ENCODE measurements around the gene TBC1D25.
A peak's percentile ranks its signal among the peaks of the same experiment; 100 is the strongest.

TBC1D25 gene

DNA sequence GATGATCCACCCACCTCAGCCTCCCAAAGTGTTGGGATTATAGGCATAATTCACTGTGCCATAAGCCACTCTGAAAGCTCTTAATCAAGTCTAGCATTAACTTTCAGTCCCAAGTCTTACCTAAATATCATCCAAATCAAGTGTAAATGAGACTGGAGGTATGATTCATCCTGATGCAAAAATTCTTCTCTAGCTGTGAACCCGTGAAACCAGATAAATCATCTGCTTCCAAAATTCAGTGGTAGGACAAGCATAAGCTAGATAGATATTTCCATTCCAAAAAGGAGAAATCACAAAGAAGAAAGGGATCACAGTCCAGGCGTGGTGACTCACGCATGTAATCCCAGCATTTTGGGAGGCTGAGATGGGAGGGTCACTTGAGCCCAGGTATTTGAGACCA, 8.8 kb upstream of the TBC1D25 start:
- H3K4me3 ChIP-seq (ENCODE audit: severe bottlenecking): no peak overlapping the region
- H3K4me1 ChIP-seq (ENCODE audit: insufficient read depth, poor library complexity, severe bottlenecking): peaks cover 13% of the 10 kb centered on the region
- H3K27me3 ChIP-seq (ENCODE audit: insufficient read depth, poor library complexity, severe bottlenecking): no peaks in the 10 kb centered on the region
- ATAC-seq (ENCODE audit: low read depth) (no peak), DNase-seq (ENCODE audit: low spot score) (no peak)
- peak overlapping the region; percentile 83 for H3K27ac ChIP-seq (ENCODE audit: poor library complexity, severe bottlenecking)
- TF ChIP-seq, protein P1, sequence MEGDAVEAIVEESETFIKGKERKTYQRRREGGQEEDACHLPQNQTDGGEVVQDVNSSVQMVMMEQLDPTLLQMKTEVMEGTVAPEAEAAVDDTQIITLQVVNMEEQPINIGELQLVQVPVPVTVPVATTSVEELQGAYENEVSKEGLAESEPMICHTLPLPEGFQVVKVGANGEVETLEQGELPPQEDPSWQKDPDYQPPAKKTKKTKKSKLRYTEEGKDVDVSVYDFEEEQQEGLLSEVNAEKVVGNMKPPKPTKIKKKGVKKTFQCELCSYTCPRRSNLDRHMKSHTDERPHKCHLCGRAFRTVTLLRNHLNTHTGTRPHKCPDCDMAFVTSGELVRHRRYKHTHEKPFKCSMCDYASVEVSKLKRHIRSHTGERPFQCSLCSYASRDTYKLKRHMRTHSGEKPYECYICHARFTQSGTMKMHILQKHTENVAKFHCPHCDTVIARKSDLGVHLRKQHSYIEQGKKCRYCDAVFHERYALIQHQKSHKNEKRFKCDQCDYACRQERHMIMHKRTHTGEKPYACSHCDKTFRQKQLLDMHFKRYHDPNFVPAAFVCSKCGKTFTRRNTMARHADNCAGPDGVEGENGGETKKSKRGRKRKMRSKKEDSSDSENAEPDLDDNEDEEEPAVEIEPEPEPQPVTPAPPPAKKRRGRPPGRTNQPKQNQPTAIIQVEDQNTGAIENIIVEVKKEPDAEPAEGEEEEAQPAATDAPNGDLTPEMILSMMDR (IDR thresholded peaks at IDR 0.05; ENCODE audit: poor library complexity, severe bottlenecking): no peak
- H3K9me3 ChIP-seq (ENCODE audit: severe bottlenecking): no peaks in the 10 kb centered on the region
- peaks cover 26% of the 10 kb centered on the region for H3K36me3 ChIP-seq (ENCODE audit: low read depth)

DNA sequence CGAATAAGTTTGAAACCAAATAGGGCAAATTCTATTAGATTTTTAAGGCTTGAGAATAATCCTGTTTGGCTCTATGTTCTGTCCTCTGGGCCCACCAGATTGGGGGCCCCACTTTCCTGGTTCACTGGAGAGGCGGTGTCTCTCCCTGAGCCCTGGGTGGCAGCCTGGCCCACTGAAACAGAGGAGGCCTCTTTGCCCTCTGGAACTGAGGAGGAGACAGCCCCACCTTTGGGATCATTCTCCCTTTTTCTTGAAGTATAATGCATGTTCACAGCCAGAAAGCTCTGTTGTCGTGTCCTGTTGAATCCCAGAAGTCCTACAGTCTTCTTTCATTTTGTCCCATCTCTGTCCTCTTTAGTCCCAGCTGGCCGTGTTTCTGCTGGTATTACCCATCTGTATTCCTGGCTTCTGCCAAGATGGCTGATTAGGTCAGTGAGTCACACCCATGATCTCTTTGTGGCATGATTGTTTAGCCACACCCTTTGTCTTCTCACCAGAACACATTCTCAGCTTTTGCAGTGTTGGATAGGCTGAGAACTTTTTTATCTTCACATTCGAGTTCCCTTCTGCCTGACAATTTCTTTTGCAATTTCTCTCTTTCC, 8.1 kb upstream of the TBC1D25 start:
- H3K27me3 ChIP-seq (ENCODE audit: insufficient read depth, poor library complexity, severe bottlenecking): no peaks in the 10 kb centered on the region
- H3K27ac ChIP-seq (ENCODE audit: poor library complexity, severe bottlenecking): peak overlapping the region; percentile 83
- peaks cover 21% of the 10 kb centered on the region for H3K36me3 ChIP-seq (ENCODE audit: low read depth)
- no peak overlapping the region for H3K4me3 ChIP-seq (ENCODE audit: severe bottlenecking)
- ATAC-seq (ENCODE audit: low read depth) (peak; percentile 82), DNase-seq (ENCODE audit: low spot score) (no peak)
- H3K4me1 ChIP-seq (ENCODE audit: insufficient read depth, poor library complexity, severe bottlenecking): peaks cover 13% of the 10 kb centered on the region
- TF ChIP-seq, protein P1 (IDR thresholded peaks at IDR 0.05; ENCODE audit: poor library complexity, severe bottlenecking): no peak
- no peaks in the 10 kb centered on the region for H3K9me3 ChIP-seq (ENCODE audit: severe bottlenecking)

DNA sequence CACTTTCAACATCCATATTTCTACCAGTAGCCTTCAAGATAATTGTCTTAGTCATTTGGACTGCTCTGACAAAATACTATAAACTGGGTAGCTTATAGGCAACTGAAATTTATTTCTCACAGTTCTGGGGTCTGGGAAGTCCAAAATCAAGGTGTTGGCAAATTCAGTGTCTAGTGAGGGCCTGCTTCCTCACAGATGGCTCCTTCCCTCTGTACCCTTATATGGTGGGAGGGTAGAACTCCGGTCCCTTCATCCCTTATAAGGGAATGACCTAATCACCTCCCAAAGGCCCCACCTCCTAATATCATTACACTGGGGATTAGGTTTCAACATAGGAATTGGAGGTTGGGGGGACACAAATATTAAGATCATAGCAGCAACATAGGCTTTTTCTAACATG, 7.4 kb upstream of the TBC1D25 start:
- Histone ChIP-seq H3K9me3 (ENCODE audit: severe bottlenecking) (no peaks in the 10 kb centered on the region), H3K27ac (ENCODE audit: poor library complexity, severe bottlenecking) (peak overlapping the region; percentile 83), H3K4me3 (ENCODE audit: severe bottlenecking) (no peak overlapping the region), H3K36me3 (ENCODE audit: low read depth) (peaks cover 14% of the 10 kb centered on the region), H3K27me3 (ENCODE audit: insufficient read depth, poor library complexity, severe bottlenecking) (no peaks in the 10 kb centered on the region), H3K4me1 (ENCODE audit: insufficient read depth, poor library complexity, severe bottlenecking) (peaks cover 13% of the 10 kb centered on the region)
- DNase-seq (ENCODE audit: low spot score): no peak
- TF ChIP-seq, protein P1 (IDR thresholded peaks at IDR 0.05; ENCODE audit: poor library complexity, severe bottlenecking): no peak
- ATAC-seq (ENCODE audit: low read depth): no peak

DNA sequence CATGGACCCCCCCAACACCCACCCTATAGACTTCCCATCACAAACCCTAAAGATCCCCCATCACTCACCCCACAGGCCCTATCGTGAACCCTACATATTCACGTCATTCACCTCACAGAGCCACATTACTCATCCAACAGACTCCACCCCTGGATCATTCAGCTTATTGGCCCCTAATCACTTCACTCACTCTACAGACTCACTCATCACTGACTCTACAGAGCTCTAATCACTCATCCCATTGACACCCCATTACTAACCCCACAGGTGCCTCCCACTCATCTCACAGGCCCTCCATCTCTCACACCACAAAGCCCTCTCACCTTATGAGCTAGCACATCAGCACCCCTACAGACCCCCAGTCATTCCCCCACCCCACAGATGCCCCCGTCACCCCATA, 6.3 kb upstream of the TBC1D25 start:
- TF ChIP-seq, protein P1 (IDR thresholded peaks at IDR 0.05; ENCODE audit: poor library complexity, severe bottlenecking): no peak
- peaks cover 13% of the 10 kb centered on the region for H3K4me1 ChIP-seq (ENCODE audit: insufficient read depth, poor library complexity, severe bottlenecking)
- no peak overlapping the region for H3K4me3 ChIP-seq (ENCODE audit: severe bottlenecking)
- H3K27ac ChIP-seq (ENCODE audit: poor library complexity, severe bottlenecking): no peak overlapping the region
- ATAC-seq (ENCODE audit: low read depth) (no peak), DNase-seq (ENCODE audit: low spot score) (no peak)
- H3K36me3 ChIP-seq (ENCODE audit: low read depth): peaks cover 5% of the 10 kb centered on the region; the same call in 1 of the 2 replicates
- H3K27me3 ChIP-seq (ENCODE audit: insufficient read depth, poor library complexity, severe bottlenecking): no peaks in the 10 kb centered on the region
- no peaks in the 10 kb centered on the region for H3K9me3 ChIP-seq (ENCODE audit: severe bottlenecking)

DNA sequence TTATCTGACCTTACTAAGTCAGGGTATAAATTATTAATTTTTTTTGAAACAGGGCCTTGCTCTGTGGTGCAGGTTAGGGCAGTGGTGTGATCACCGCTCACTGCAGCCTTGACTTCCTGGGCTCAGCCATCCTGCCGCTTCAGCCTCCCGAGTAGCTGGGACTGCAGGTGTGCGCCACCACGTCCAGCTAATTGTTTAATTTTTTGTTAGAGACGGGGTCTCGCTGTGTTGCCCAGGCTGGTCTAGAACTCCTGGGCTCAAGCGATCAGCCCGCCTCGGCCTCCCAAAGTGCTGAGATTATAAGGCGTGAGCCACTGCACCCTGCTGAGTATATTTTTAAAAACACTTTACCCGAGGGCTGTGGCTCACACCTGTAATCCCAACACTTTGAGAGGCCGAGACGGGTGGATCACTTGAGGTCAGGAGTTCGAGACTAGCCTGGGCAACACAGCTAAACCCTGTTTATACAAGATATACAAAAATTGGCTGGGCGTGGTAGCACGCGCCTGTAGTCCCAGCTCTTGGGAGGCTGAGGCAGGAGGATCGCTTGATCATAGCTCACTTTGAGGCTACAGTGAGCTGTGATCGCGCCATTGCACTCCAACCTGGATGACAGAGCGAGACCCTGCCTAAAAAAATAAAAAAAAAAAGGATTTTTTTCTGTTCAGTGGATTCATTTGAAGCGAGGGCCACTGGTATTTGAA, 721 bp upstream of the TBC1D25 start:
- ATAC-seq (ENCODE audit: low read depth) (no peak), DNase-seq (ENCODE audit: low spot score) (no peak)
- H3K4me1 ChIP-seq (ENCODE audit: insufficient read depth, poor library complexity, severe bottlenecking): peaks cover 2% of the 10 kb centered on the region
- 0 out of 2 replicates have a peak, but pooled peaks cover 4% of the 10 kb centered on the region for H3K36me3 ChIP-seq (ENCODE audit: low read depth)
- TF ChIP-seq, protein P1 (IDR thresholded peaks at IDR 0.05; ENCODE audit: poor library complexity, severe bottlenecking): no peak
- peak overlapping the region; percentile 80 for H3K4me3 ChIP-seq (ENCODE audit: severe bottlenecking)
- no peaks in the 10 kb centered on the region for H3K27me3 ChIP-seq (ENCODE audit: insufficient read depth, poor library complexity, severe bottlenecking)
- H3K27ac ChIP-seq (ENCODE audit: poor library complexity, severe bottlenecking): peak overlapping the region; percentile 58
- no peaks in the 10 kb centered on the region for H3K9me3 ChIP-seq (ENCODE audit: severe bottlenecking)
